Measurements from ENCODE around the gene NINL.

Gene NINL

DNA sequence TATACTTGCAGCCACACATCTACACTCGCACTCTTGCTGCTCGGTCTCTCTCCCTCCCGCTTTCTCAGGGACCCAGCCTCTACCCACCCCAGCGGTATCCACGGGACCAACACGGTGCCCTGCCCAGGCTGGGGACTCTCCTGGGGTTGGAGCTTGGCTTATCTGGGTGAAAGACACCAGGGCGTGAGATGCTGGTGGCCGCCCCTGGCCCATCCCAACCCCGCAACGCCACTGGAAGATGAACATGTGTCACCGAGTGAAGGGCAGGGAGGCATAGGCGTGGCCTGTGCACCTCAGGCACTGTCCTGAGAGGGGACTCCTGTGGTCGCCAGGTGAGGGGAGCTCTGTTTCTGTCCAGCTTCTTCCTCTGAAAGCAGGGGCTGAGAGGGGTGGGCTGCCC is 47.4 kb downstream of the NINL start:
- no peak for DNase-seq (ENCODE audit: low read depth, low spot score)
- no peak overlapping the region for H3K27ac ChIP-seq

DNA sequence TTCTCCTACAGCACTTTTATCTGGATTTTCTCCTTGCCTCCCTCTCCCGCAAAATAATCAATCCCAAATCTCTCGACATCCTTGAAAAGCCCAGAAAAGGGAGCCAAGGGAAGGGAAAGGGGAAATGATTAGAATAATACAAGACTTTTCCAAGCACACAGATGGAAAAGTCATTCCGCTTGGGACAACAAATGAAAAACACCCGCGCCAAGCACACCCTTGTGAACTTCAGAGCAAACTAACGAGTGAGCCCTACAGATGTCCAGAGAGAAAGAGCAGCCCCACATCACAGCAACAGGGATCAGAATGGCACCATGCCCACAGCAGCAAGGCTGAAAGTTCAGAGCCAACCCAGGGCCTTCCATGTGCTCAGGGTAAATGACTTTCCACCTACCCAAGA is 49.6 kb downstream of the NINL start:
- H3K27ac ChIP-seq: no peak overlapping the region
- no peak for DNase-seq (ENCODE audit: low read depth, low spot score)

DNA sequence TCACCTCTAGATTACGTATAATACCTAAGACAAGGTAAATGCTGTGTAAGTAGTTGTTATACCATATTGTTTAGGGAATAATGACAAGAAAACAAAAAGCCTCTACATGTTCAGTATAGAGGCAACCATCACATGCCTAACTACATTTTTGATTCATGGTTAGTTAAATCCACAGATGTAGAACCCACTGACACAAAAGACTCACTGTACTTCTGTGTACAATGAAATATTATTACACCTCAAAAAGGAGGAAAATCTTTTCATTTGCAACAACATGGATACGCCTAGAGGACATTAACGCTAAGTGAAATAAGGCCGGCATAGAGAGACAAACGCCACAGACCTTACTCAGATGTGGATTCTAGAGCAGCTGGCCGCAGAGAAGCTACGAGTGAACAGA is 50.5 kb downstream of the NINL start:
- DNase-seq (ENCODE audit: low read depth, low spot score): no peak
- H3K27ac ChIP-seq: no peak overlapping the region

DNA sequence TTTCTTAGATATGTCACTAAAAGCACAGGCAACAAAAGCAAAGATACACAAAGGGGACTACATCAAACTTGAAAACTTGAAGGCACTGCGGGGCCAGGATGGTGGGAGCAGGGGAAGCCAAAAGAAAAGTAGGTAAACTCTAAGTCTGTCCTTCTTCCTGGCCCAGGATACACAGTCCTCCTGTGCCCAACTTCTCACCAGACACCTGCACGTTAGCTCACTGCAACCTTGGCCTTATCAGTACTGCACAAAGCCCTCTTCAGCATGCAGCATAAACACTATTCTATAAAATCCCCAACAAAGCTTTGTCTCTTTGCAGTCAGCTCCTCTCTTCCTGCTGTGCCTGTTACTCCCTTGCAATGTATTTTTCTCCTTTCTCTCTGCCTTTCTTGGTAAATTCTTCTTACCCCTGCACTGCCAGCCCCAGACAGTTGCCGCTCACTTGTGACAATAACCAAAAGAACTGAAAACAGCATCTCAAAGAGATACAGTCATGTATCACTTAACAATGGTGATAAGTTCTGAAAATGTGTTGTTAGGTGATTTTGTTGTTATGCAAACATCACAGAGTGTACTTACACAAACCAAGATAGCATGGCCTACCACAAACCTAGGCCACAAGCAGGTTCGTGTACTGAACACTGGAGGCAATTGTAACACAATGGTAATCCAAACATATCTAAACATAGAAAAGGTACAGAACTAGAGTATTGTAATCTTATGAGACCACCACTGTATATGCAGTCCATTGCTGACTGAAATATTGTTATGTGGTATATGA is 51.2 kb downstream of the NINL start:
- no peak overlapping the region for H3K27ac ChIP-seq
- no peak for DNase-seq (ENCODE audit: low read depth, low spot score)

DNA sequence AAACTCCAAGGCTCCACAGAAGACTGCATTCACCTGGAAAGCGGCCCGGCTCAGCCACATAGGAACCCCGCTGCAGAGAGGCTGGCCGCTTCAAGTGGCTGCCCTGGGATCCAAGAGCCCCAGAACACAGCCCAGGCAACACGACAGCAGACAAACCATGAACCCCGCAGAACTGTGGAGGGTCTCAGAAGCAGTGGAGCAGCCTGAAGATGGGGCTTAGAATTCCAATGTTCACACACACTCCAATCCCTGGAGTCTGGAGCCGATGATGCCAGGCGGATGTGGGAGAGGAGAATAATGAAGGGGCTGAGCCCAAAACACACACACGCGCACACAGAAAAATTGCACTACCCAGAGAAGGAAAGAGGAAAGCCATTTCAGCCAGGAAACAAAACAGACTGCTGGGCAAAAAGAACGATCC is 52.4 kb downstream of the NINL start:
- DNase-seq (ENCODE audit: low read depth, low spot score): no peak

DNA sequence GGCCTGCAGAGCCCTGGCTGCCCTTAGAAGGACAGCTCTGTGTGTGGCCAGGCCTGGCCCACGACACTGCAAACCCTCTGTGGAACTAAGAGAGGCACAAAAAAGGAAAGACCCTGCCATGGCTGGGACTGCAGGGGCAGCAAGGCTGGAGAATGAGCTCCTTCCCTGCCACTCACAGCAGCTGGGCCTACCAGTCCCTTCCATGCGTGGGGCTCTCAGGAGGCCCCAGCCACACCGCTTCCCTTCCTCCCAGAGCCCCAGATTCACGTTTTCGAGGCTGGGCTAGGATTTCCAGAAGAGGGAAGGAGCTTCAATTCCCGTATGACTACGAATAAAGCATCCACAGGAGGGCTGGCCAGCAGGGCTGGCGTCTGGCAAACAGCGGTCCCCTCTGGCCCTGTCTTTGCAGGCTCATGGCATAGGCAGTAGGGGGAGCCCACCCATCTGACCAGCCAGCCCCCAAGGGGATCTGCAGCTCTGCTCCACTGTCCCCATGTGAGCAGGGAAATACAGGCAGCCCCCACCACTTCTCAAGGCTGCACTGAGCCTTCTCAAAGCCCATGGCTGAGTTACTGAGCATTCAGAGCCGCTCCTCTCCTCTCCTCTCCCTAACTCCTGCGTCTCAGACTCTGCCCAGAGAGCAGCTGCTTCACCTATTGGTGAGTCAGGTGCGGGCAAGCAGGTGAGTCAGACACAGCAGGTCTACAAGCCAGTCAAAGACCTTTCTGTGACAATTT is 53.1 kb downstream of the NINL start:
- peak; percentile 37 for DNase-seq (ENCODE audit: low read depth, low spot score)
- H3K27ac ChIP-seq: no peak overlapping the region

More for the DNA sequence above, 52.4 kb downstream of the NINL start:
- no peak overlapping the region for H3K27ac ChIP-seq

DNA sequence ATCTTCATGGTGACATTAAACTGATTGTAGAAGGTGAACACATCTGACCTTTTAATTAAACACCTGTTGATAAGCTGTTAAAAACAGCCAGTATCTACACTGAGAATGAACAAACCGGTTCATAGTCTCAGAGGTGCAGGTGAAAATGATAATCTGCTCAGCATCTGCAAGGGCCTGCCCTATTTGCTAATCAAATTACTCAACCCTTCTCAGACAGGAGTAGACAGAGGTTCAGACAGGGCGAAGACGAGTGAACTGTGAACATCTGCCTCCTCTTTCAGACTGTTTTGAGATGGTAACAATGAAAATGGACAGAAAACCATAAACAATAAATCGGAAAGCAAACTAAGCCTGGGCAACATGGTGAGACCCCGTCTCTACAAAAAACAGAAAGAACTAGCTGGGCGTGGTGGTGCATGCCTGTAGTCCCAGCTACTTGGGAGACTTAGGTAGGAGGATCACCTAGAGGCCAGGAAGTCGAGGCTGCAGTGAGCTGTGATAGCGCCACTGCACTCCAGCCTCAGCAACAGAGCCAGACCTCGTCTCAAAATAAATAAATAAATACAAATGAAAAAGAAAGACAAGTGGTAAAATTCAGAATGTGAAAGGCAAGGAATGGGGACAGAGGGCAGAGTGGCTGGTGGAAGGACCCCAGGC is 55.9 kb downstream of the NINL start:
- DNase-seq (ENCODE audit: low read depth, low spot score): no peak
- no peak overlapping the region for H3K27ac ChIP-seq

DNA sequence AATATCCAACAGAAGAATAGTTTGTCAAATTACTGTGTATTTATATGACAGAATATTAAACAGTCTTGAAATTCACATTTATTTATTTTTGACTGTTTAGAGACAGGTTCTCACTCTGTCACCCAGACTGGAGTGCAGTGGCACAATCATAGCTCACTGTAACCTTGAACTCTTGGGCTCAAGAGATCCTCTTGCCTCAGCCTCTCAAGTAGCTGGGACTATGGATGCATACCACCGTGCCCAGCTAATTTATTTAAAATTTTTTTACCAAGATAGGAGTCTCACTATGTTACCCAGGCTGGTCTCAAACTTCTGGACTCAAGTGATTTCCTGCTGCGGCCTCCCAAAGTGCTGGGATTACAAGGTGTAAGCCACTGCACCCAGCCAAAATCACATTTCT is 57.4 kb downstream of the NINL start:
- no peak for DNase-seq (ENCODE audit: low read depth, low spot score)
- H3K27ac ChIP-seq: no peak overlapping the region

DNA sequence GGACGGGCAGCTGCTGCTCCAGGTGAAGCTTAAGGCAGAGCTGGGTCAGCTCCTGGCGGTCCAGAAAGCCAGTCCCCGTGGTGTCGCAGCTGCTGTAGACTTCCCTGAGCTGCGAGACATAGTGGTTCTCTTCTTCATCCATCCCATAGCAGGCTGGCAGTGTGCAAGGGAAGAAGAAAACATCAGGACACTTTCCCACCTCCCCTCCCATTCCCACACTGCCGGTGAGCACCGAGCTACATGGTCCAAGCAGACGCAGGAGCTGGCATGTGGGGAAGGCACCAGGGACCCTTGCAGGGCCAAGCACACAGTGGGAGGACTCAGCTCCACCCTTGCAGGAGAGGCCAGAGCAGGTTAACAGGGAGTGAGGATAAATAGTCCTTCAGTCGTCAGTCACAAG is 58.9 kb downstream of the NINL start:
- no peak for DNase-seq (ENCODE audit: low read depth, low spot score)
- no peak overlapping the region for H3K27ac ChIP-seq

DNA sequence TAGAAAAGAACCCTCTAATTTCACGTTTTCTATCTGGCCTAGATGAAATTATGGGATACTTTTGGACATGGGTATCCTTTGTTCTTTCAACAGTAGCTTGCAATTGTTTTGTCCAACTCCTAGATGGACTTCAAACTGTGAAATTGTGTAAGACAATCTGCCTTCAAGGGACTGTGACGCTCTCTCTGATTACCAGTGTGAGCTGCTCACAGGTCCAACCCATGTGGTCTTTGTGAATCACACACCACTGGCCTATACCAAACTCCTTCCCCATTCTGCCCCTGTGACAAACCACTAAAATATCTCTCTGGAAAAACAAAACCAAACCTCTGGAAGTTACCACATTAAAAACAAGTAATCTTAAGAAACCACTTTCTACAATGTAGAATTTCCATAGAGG is 59.5 kb downstream of the NINL start:
- peak; percentile 68 for DNase-seq (ENCODE audit: low read depth, low spot score)
- no peak overlapping the region for H3K27ac ChIP-seq

DNA sequence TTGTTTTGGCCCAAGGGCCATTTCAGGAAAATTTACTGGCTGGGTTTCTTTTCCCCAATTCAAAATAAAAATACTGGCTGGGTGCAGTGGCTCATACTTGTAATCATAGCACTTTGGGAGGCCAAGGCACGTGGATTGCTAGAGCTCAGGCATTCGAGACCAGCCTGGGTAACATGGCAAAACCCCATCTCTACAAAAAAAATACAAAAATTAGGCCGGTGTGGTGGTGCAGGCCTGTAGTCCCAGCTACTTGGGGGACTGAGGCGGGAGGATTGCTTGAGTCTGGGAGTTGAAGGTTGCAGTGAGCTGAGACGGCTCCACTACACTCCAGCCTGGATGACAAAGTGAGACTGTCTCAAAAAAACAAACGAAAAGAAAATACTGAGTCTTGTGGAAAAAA is 60.0 kb downstream of the NINL start:
- H3K27ac ChIP-seq: no peak overlapping the region
- no peak for DNase-seq (ENCODE audit: low read depth, low spot score)

DNA sequence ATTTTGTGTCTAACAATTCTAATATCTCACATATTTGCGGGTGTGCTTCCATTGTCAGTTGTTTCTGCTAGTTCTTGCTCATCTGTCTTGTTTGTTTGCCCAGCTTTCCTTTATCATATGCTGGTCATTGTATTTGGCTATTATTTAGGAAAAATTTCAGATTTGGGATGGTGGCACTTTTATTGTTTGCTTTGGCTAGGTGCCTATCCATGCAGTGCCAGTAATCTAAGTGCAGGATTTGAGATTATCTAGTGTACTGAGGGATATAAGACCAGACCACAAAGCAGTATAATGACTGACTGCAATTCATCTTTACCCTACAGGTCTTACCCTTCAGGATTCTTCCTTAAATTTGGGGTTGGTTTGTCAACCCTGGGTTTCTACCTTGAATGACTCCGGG is 63.9 kb downstream of the NINL start:
- DNase-seq (ENCODE audit: low read depth, low spot score): no peak

DNA sequence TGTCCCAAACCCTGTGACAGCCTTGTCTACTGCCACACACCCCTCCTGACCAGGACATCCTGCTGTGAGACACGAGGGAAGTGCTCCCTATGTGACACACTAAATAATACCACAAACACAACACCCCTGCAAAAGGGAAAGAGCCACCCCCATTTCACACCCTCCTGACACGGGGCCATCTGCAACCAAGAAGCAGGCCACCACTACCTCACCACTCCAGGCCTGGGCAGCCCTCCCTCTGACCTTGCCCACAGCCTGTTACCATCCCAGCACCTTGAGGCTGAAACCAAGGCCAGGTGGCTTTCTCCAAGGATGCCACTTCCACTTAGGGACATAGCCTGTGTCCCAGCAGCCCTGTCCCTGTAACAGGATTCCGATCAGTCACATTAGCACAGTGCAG is 68.2 kb downstream of the NINL start:
- no peak overlapping the region for H3K27ac ChIP-seq
- no peak for DNase-seq (ENCODE audit: low read depth, low spot score)

More for the DNA sequence above, 63.9 kb downstream of the NINL start:
- H3K27ac ChIP-seq: no peak overlapping the region

DNA sequence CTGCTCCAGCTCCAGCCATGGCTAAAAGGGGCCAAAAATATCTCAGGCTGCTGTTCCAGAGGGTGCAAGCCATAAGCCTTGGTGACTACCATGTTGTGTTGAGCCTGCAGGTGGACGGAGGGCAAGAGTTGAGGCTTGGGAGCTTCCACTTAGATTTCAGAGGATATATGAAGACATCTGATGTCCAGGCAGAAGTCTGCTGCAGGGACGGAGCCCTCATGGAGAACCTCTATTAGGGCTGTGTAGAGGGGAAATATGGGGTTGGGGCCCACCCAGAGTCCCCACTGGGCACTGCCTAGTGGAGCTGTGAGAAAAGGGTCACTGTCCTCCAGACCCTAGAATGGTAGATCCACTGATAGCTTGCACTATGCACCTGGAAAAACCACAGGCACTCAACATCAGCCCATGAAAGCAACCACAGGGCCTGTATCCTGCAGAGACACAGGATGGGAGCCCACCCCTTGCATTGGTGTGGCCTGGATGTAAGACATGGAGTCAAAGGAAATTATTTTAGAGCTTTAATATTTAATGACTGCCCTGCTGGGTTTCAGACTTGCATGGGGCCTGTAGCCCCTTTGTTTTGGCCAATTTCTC is 70.5 kb downstream of the NINL start:
- no peak overlapping the region for H3K27ac ChIP-seq
- DNase-seq (ENCODE audit: low read depth, low spot score): no peak

DNA sequence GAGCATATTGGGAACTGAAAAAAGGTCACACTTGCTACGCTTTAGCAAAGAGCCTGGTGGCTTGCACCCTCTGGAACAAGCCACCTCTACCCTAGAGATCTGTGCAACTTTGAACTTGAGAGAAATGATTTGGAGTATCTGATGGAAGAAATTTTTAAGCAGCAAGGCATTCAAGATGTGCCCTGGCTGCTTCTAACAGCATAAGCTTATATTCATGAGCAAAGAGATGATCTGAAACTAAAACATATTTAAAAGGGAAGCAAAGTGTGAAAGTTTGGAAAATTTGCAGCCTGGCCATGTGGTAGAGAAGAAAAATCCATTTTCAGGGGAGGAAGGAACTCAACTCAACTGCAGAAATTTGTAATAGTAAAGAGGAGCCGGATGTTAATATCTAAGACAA is 71.1 kb downstream of the NINL start:
- no peak overlapping the region for H3K27ac ChIP-seq
- DNase-seq (ENCODE audit: low read depth, low spot score): no peak

DNA sequence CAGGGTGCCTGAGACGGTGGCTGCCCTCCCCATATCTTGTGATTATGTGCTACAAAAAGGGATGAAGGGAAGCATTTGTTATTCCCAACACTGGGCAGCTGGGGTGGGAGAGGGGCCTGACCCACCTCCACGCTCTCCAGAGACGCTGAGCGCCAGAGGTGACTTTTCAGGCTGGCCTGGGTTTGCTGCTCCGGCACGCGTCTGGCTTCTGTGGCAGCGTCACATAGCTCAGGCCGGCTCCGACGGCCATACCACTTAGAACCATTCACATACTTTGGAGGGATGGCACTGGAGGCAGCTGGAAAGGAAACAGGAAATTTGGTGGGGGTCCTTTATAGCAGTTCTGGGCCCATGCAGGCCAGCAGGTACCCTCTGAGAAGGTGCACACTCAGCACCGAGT is 72.6 kb downstream of the NINL start:
- DNase-seq (ENCODE audit: low read depth, low spot score): no peak

DNA sequence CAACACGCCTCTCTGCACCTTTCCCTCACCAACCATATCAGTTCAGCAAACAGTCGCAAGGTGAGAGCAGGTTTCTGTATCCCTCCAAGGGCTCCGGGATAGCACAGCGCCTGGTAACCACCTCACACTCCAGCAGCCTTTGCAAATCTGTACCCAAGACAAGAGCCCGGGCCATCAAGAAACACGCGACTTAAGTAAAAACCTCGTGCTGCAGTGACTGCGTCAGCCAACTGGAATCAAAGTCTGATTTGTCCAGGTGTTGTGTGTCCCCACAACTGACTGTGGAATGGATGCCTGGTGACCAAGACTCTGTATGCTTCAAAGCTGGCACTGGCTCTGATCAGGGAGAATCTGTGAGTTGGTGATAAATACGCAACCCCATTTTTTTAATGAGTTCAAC is 74.1 kb downstream of the NINL start:
- no peak for DNase-seq (ENCODE audit: low read depth, low spot score)
- no peak overlapping the region for H3K27ac ChIP-seq

More for the DNA sequence above, 72.6 kb downstream of the NINL start:
- no peak overlapping the region for H3K27ac ChIP-seq

DNA sequence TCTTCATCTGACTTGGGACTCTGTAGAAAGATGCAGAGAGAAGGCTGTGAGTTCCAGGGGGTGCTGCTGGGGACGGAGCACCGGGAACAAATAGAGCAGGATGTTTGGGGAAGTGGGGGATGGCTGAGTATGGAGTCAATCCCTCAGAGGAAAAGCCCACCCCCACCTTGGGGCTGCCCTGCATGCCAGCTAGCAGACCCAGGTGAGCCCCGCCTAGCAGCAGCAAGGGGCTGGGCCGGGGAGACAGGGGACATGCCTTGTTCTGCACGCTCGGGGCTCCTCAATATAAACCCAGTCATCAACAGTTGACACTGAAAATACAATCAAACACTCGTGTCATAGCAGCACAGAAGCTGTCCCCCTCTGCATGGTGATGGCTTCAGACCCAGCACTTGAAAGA is 74.6 kb downstream of the NINL start:
- H3K27ac ChIP-seq: no peak overlapping the region
- DNase-seq (ENCODE audit: low read depth, low spot score): no peak

DNA sequence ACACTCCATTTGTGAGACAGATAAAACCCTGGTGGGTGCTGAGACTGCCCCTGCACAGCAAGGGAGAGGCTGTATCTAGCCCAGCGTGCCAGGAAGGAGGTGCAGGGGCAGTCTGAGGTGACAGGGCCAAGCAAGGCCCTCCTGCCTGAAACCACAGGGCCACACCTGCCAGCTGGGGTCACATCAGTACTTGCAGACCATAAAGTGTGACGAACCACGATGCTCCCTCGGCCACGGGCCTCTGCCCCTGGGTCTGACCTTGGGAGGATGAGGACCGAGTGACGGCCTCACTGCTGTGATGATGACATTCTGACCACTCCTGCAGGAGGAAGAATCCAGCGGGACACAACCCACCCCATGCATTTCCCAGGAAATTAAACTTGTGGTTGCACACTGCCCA is 75.1 kb downstream of the NINL start:
- DNase-seq (ENCODE audit: low read depth, low spot score): no peak
- H3K27ac ChIP-seq: no peak overlapping the region

DNA sequence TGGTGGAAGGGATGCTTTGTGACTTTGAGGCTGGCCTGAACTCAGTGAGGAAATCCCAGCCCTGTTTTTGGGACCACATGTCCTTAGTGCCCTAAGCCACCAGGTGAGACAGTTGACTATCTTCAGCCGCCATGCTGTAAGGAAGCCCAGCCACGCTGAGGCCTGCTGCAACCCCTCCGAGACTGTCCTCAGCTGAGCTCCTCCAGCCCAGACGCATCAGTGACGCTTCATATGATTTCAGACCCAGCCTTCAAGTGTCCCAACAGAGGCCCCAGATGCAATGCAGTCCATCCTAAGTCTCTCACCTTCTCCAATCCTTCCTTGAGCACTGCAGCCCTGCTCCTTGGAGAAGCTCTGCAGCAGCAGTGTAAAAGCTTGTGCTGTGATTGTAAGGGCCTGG is 76.2 kb downstream of the NINL start:
- H3K27ac ChIP-seq: no peak overlapping the region
- DNase-seq (ENCODE audit: low read depth, low spot score): no peak
